Activated naive CD4-positive, alpha-beta T cell treated with anti-CD3 and anti-CD28 coated beads, Interleukin-2, amount 50 U/mL, for 24 hours (primary cell): ENCODE measurements around the gene CLRN3.

Source experiments
- H3K27ac Mint-ChIP-seq: one replicate; pipeline ENCODE4 v1.8.0; 2021; ENCODE audit warnings: mild to moderate bottlenecking, mixed read lengths
- H3K27me3 Mint-ChIP-seq: one replicate; pipeline ENCODE4 v1.8.0; 2021; ENCODE audit warnings: mixed read lengths
- H3K36me3 Mint-ChIP-seq: one replicate; pipeline ENCODE4 v1.8.0; 2021; ENCODE audit warnings: mixed read lengths
- H3K4me1 Mint-ChIP-seq: one replicate; pipeline ENCODE4 v1.8.0; 2021; ENCODE audit warnings: mixed read lengths
- H3K4me3 Mint-ChIP-seq: one replicate; pipeline ENCODE4 v1.8.0; 2021; ENCODE audit warnings: mild to moderate bottlenecking, mixed read lengths
- H3K9me3 Mint-ChIP-seq: one replicate; pipeline ENCODE4 v1.8.0; 2021; ENCODE audit warnings: mixed read lengths

CLRN3 gene

DNA sequence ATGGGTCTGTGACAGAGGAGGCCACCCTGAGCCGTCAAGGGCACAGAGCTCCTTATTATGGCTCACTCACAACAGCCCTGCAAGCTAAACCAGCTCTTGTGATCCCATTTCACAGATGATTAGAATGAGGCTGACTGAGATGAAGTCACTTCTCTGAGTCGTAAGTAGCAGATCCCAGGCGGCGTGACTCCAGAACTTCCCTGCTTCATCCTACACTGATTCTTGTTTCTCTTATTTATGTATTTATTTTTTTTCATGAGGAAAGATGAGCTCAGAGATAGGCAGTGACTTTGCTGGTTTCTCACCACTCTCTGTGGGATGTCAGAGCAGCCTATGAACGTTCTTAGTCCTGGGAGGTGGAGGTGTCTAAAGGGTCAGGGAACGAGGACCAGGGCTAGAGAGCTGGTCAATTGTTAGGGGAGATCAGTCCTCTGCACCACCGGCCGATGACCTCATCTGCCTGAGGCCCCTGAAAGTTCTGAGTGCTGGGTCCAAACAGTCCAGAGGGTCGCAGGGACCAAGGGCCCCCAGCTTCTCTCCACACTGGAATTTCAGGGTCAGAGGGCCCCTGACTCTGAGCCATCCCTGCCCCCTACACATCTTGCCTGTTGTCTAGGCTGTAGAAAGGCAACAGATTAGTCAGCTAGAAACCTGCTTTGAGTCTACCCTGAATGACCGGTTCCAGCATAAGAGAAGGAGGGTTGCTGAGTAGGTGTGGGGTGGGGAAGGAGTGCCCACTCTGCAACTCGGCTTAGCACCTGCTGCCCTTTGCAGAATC, 17.9 kb downstream of the CLRN3 start:
- Mint-ChIP-seq H3K27me3 (peaks cover 7% of the 10 kb centered on the region), H3K4me1 (no peaks in the 10 kb centered on the region), H3K4me3 (no peak overlapping the region), H3K36me3 (peaks cover 2% of the 10 kb centered on the region), H3K9me3 (peaks cover 5% of the 10 kb centered on the region), H3K27ac (no peak overlapping the region)

DNA sequence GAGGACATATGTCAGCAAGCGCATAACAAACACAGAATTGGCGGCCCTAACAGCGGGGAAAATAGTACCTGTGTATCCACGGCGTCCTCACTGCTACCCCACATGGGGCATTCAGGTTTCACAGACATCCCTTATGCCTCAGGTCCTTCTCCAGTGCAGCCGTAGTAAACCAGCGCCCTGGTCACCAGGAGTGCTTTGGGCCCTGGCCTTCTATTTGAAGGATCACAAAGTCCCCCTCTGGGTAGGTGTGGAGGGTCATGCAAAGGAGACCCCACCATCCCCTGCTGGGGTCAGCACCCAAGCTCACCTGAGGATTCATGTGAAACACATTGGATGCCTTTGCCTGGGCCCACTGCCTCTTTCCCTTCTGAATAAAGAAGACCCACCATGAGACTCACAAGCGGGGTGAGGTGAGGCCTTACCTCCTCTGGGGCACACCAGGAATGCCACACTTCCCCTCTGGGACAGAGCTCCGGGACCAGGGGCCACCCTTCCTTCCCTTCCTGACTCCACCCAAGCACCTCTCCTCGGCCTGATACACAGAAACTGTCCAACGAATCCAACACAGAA, 18.8 kb downstream of the CLRN3 start:
- no peak overlapping the region for H3K4me3 Mint-ChIP-seq
- H3K27ac Mint-ChIP-seq, result no peak overlapping the region
- no peaks in the 10 kb centered on the region for H3K4me1 Mint-ChIP-seq
- peaks cover 2% of the 10 kb centered on the region for H3K36me3 Mint-ChIP-seq
- peaks cover 9% of the 10 kb centered on the region for H3K27me3 Mint-ChIP-seq
- H3K9me3 Mint-ChIP-seq, result peaks cover 14% of the 10 kb centered on the region

DNA sequence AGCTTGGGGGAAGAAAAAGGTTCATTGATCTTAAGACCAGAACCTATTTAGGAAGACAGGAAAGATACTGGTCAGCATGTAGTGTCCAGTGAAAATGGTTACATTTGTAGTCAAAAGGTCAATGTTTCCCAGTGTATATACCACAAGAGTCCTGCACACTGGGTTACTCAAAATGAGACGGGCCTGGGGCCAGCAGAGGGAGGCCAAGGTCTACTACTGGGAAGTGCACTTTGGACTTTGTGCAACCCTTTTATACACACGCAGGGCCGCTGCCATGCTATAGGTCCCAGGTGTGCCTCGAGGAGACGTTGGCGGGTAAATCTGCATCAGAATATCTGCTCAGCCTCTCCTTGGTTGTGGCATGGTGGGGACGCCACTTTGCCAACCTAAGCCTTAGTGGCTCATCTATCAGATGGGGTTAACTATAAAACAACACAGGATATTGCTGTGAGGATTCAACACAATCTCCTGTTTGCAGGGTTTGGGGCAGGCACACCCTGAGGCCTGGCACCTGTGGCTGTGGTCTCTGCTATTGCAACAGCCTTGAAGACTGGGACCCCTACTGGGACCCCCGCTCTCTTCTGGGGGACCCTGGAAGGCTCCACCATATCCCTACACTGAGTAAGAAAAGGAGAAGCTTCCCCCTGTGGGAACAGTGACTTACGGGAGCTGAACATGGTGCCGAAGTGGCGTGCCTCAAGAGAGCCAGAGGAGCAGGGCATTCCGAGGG, 19.7 kb downstream of the CLRN3 start:
- H3K27ac Mint-ChIP-seq, result no peak overlapping the region
- H3K9me3 Mint-ChIP-seq, result peaks cover 18% of the 10 kb centered on the region
- H3K36me3 Mint-ChIP-seq, result peaks cover 2% of the 10 kb centered on the region
- peaks cover 9% of the 10 kb centered on the region for H3K27me3 Mint-ChIP-seq
- H3K4me3 Mint-ChIP-seq, result no peak overlapping the region
- no peaks in the 10 kb centered on the region for H3K4me1 Mint-ChIP-seq

DNA sequence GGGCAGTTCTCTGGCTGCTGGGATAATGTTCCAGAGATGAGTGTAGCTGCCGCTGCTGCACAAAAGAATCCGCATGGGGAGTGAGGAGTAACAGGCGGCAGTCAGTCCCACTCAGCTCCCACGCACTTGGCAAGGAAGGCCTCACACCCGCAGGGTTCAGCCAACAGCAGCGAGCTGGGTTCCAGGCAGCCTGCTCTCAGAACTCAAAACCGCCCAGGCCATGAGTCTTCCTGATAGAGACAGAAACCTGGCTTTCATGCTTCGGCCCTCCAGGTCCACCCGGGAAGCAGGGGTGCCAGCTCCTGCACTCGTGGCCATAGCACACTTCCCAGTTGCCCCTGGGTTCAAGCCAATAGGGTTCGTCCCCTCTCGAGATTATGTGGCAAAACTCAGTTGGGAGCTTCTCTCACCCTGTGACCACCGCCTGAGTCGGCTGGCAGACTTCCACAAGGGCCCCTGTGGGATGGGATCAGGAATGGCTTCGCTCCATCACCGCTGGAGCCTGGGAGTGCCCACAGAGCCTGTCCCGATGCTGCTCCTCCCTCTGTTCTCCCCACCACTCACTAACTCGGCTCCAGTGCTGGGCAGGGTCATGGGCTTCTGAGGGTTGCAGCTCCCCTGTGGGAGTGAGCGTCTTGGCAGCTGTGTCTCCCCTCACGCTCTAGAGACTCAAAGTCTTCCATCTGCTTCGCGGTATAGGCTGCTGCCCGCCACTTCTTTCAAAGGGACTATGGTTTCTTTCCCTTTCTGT, 20.6 kb downstream of the CLRN3 start:
- Mint-ChIP-seq H3K9me3 (peaks cover 18% of the 10 kb centered on the region), H3K36me3 (peaks cover 2% of the 10 kb centered on the region), H3K27ac (no peak overlapping the region), H3K4me3 (no peak overlapping the region), H3K4me1 (no peaks in the 10 kb centered on the region), H3K27me3 (peaks cover 10% of the 10 kb centered on the region)

DNA sequence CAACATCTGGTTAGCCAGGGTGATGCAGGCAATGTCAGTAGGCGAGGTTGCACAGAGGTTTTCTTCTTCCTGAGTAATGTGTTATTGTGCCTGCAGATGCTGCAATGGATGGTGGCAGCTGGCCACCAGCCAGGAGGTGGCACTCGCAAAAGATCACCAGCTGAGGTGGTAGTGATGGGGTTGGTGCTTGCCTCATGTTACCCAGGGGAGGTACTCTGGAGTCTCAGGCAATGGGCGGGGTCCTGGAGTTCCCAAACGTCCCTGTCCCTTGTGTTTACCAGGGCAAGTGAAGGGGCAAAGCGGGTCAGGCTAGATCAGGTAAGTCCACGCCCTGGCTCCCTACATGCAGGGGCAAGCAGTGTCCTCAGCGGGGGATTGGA, 21.1 kb downstream of the CLRN3 start:
- Mint-ChIP-seq H3K9me3 (peaks cover 18% of the 10 kb centered on the region), H3K4me1 (no peaks in the 10 kb centered on the region), H3K36me3 (peaks cover 2% of the 10 kb centered on the region), H3K27me3 (peaks cover 13% of the 10 kb centered on the region), H3K27ac (no peak overlapping the region), H3K4me3 (no peak overlapping the region)

DNA sequence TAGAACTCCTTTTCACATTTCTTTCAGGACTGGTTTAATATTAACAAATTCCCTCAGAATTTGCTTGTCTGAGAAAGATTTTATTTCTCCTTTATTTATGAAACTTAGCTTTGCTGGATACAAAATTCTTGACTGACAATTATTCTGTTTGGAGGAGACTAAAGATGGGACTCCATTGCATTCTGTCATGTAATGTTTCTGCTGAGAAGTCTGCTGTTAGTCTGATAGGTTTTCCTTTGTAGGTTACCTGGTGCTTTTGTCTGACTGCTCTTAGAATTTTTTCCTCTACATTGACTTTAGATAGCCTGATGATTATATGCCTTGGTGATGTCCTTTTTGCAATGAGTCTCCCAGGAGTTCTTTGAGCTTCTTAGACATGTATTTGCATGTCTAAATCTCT, 23.4 kb downstream of the CLRN3 start:
- no peak overlapping the region for H3K4me3 Mint-ChIP-seq
- H3K9me3 Mint-ChIP-seq, result peaks cover 18% of the 10 kb centered on the region
- peaks cover 2% of the 10 kb centered on the region for H3K36me3 Mint-ChIP-seq
- peaks cover 20% of the 10 kb centered on the region for H3K27me3 Mint-ChIP-seq
- H3K27ac Mint-ChIP-seq, result no peak overlapping the region
- no peaks in the 10 kb centered on the region for H3K4me1 Mint-ChIP-seq

DNA sequence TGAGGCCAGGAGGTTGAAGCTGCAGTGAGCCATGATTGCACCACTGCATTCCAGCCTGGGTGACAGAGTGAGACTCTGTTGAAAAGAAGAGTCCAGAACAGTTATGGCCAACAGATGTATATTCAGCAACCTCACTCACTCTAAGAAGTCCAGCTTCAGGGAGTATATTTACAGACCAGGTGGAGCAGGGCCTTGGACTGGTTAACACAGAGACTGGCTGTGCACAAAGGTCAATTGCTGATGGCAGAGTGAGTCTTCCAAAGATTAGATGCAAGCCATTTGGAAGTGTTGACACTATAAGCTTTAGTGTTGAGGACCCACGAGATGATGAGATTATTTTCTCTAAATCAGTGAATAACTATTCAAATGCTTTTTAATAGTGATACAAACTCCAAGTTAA, 24.9 kb downstream of the CLRN3 start:
- no peak overlapping the region for H3K27ac Mint-ChIP-seq
- no peaks in the 10 kb centered on the region for H3K4me1 Mint-ChIP-seq

DNA sequence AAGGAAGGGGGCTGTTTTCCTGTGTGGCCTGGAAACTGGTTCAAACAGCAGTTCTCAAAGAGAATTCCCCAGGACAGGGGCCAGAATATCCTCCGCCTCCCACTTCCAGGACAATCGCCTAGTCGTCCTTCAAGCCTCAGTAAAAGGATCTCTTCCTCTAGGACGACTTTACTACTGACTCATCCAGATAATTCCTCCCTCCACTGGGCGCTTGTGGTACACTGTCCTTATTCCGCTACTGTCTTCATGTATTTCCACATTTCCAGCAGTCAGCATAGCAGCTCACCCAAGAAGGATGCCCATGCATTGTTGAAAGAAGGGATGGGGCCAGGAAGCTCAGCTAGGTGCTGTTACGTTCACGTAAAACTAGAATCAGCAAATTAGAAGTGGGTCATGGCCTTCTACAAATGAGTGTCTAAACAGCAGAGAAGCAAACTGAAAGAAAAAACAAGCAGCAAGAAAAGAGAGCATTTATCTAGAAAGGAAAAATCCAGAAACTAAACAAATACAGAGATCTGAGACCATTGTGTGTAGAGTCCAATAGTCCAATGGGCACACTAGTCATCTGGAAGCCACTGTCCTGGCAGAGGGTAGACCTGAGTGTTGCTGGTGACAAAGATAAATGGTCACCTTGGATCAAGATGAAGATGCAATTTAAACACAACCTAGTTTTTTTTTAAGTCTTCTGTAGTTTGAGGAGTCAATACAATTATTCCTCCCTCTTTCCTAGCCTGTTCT, 26.3 kb downstream of the CLRN3 start:
- Mint-ChIP-seq H3K36me3 (peaks cover 4% of the 10 kb centered on the region), H3K27me3 (peaks cover 18% of the 10 kb centered on the region), H3K27ac (no peak overlapping the region), H3K4me1 (no peaks in the 10 kb centered on the region), H3K4me3 (no peak overlapping the region), H3K9me3 (peaks cover 27% of the 10 kb centered on the region)

More for the DNA sequence above, 24.9 kb downstream of the CLRN3 start:
- Mint-ChIP-seq H3K9me3 (peaks cover 27% of the 10 kb centered on the region), H3K36me3 (peaks cover 4% of the 10 kb centered on the region), H3K4me3 (no peak overlapping the region), H3K27me3 (peaks cover 21% of the 10 kb centered on the region)

DNA sequence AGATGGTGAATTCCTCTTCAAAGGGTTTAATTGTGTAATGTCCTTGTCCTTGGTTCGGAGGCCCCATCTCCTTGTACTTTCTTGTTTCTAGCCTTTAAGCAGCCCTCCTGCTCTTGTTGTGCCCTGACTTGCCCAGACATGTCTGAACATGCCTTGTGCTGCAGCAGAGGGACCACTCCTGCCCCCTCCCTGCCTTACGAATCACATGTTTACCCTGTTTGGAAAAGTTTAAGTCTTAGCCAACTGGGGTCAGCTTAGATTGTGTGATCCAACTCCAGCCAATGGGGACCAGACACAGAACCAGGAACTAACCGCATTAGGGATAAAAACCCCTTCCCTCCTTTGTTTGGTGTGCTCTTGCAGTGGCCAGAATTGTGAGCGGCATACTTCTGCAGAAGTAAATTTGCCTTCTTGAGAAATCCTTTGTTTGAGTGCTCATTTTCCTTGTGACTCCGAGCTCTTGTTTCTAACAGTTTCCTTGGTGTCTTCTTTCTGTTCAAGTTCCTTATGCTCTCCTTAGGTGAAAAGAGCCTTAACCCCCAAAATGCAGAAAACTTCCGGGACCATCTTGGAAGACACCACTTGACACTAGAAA, 29.4 kb downstream of the CLRN3 start:
- Mint-ChIP-seq H3K27me3 (peaks cover 12% of the 10 kb centered on the region), H3K27ac (no peak overlapping the region), H3K4me1 (no peaks in the 10 kb centered on the region), H3K36me3 (peaks cover 2% of the 10 kb centered on the region), H3K4me3 (no peak overlapping the region), H3K9me3 (peaks cover 9% of the 10 kb centered on the region)

DNA sequence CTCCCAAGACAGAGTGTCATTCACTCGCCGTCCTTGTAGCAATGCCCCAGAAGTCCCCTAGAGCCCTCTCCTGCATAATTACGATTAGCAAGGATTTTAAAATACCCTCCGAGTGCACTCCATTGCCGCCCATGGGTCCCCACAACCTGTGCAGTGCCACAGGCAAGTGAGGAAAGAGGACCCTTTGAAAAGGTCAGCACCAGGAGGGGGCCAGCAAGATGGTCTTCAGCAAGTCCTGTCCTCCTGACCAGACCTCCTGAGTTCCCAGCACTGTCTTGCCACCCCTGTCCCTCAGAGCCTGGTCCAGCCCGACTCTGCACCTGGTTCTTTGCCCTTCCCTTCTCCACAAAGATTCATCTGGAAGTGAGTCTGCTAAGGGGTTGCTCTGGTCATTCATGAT, 32.1 kb downstream of the CLRN3 start:
- peaks cover 3% of the 10 kb centered on the region for H3K27me3 Mint-ChIP-seq

DNA sequence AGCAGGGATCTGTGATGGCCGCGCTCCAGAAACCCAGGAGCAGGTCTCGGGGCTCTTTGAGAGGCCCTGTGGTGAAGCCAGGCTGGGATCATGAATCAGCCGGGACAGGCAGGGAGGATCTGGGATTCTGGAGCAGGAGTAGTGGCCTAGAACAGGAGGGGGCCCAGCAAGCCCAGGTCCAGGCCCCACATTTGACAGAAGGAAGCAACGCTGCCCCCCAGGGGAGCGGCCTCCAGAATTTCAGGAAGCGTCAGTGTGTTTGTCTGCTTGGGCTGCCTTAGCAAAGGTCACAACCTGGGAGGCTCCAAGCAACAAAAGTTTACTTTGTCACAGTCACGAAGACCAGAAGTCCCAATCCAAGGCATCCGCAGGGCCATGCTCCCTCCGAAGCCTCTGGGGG, 36.8 kb downstream of the CLRN3 start:
- no peaks in the 10 kb centered on the region for H3K27me3 Mint-ChIP-seq
- no peak overlapping the region for H3K27ac Mint-ChIP-seq
- H3K9me3 Mint-ChIP-seq, result no peaks in the 10 kb centered on the region
- H3K36me3 Mint-ChIP-seq, result no peaks in the 10 kb centered on the region
- no peaks in the 10 kb centered on the region for H3K4me1 Mint-ChIP-seq
- no peak overlapping the region for H3K4me3 Mint-ChIP-seq

More for the DNA sequence above, 32.1 kb downstream of the CLRN3 start:
- Mint-ChIP-seq H3K4me3 (no peak overlapping the region), H3K4me1 (no peaks in the 10 kb centered on the region), H3K9me3 (peaks cover 9% of the 10 kb centered on the region), H3K36me3 (peaks cover 2% of the 10 kb centered on the region), H3K27ac (no peak overlapping the region)

DNA sequence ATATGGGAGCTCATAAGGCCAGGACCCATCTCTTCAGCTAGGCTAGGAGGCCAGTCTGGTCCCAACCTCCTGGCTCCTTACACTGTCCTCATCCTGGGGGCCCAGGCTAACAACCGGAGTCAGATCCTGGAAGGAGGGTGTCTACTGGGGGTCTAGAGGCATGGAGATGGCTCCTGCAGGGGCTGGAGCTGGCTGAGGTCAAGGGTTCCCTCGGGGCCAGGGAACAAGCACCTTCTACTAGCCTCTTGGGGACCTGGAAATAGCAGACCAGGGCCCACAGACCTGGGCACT, 37.2 kb downstream of the CLRN3 start:
- no peak overlapping the region for H3K27ac Mint-ChIP-seq
- H3K9me3 Mint-ChIP-seq, result no peaks in the 10 kb centered on the region
- H3K27me3 Mint-ChIP-seq, result no peaks in the 10 kb centered on the region
- no peaks in the 10 kb centered on the region for H3K4me1 Mint-ChIP-seq
- no peaks in the 10 kb centered on the region for H3K36me3 Mint-ChIP-seq
- H3K4me3 Mint-ChIP-seq, result no peak overlapping the region

DNA sequence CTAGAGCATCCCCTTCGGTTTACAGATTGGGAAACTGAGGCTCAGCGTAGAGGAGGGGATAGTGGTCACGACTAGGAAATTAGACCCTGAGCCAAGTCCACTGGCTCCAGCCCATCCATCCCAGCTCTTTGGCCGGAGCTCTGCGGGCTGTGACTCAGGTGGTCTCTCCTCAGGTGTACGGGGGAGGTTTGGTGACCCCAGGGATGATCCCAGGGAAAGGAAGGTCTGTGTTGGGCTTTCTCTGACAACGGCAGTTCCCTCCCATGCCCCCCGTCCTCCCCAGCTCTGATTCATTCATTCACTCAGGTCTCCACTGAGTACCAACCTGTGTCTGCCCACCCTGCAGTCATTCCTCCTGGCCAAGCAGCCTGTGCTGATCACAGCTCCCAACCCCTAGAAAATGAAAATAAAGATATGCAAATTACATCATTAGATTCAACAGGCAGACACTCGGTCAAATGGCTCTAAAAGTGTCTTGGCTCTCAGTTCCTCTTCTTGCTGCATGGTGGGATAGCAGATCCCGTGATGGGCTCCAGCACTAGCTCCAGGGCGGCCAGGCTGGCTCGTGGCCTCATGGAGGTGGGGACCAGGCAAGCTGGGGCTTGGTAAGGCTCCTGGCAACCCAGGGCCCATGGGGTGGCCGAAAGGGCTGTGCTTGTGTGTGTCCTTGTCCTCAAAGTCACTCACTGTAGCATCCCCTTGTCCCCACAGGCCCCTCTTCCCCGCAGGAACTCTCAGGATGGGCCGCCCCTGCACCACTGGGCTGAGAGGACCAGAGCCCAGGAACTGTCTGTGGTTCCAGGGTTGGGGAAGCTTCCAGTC, 37.8 kb downstream of the CLRN3 start:
- Mint-ChIP-seq H3K4me3 (no peak overlapping the region), H3K36me3 (no peaks in the 10 kb centered on the region), H3K27ac (no peak overlapping the region), H3K9me3 (no peaks in the 10 kb centered on the region), H3K4me1 (no peaks in the 10 kb centered on the region), H3K27me3 (no peaks in the 10 kb centered on the region)
